HG03139 (cell line): Measurements from ENCODE around the gene WDR93.

Experiments used
- ATAC-seq: cut with Tn5 transposase; IDR thresholded peaks from one replicate; pipeline ENCODE4 v1.9.1; 2021; ENCODE audit not compliant: unreplicated experiment

WDR93 gene

DNA sequence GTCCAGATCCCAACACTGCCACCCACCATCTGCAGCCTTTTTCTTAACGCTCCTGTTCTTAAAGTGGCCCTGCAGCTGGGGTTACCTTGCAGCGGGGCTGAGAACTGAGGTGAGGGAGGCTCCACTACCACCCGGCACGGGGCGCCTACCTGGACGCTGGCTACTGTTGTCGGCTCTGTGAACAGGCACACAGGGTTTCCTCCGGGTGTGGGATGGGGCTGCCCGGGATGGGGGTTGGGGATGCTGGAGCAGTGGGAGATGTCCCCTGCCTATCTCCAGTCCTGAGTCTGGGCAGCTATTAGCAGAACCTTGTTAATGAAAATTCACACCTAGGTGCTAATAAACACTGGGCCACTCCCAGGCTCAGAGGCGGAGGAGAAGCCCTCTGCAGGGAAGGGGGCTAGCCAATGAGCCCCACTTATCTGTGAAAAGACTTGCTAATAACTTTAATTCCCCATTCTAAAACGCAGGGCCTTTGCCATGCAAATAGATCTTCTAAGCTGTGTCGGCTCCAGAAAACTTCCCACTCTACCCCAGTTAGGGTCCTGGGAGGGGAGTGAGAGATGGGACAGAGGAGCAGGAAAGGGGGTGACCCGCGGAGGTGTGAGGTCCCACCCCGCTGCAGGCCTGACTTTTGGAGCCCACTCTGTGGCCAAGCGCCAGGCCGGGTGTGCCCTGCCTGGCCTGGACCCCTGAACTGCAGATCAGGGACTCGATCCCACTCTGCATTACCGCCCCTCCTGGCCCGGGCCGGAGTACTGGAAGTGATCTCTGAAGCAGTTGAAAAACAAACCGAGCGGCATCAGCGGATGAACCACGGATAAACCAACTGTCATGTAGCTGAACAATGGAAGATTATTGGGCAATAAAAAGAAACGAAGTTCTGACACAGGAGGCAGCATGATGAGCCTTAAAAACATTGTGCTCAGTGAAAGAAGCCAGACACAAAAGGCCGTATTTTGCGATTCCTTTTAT lies 57.4 kb downstream of the WDR93 start:
- no peak for ATAC-seq

GRCh38 chr15:89749054-89749453 lies 58.4 kb downstream of the WDR93 start:
- no peak for ATAC-seq

DNA sequence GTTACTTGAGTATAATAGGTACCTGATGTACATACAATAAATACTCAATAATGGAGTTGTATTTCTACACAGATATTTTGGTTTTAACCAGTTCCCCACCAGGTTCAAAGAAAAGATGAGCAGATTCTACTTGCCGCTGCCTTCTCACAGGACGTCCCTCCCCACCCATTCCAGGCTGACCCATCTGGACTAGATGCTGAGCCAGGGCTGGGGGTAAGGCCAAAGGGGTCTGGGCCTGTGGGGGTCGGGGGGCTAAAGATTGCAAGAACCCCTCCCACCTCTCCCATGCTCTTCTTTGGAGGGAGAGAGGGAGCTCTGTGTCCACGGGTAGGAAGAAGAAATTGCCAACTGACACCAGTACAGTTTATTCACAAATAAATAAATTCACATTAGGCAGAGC lies 58.9 kb downstream of the WDR93 start:
- ATAC-seq, result no peak

DNA sequence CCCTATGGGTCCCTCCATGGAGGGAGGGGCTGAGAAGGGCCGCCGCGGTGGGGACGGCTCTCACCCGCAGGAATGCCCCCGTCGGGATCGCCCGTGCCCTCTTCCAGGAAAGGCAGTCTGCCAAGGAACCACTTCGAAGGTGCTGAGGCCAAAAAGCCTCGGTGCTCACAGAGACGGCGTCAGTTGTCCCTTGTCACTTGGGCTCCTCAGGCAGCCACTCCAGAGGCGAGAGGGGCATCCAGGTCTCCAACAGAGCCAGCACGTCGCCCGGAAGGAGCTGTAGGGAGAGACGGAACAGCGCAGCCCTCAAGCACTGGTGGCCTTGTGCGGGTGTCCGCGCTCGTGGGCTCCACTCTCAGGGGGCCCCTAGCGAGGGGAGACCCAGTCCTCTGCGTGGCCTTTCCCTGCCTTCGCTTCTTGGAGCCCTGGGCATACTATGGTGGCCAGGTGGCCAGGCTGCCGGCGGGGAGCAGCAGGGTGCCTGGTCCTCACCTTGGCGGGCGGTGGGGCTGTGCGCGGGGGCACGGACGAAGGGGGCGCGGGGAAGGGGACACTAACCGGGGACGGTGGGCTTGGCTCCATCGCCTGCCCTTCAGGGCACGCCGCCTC lies 59.4 kb downstream of the WDR93 start:
- no peak for ATAC-seq

DNA sequence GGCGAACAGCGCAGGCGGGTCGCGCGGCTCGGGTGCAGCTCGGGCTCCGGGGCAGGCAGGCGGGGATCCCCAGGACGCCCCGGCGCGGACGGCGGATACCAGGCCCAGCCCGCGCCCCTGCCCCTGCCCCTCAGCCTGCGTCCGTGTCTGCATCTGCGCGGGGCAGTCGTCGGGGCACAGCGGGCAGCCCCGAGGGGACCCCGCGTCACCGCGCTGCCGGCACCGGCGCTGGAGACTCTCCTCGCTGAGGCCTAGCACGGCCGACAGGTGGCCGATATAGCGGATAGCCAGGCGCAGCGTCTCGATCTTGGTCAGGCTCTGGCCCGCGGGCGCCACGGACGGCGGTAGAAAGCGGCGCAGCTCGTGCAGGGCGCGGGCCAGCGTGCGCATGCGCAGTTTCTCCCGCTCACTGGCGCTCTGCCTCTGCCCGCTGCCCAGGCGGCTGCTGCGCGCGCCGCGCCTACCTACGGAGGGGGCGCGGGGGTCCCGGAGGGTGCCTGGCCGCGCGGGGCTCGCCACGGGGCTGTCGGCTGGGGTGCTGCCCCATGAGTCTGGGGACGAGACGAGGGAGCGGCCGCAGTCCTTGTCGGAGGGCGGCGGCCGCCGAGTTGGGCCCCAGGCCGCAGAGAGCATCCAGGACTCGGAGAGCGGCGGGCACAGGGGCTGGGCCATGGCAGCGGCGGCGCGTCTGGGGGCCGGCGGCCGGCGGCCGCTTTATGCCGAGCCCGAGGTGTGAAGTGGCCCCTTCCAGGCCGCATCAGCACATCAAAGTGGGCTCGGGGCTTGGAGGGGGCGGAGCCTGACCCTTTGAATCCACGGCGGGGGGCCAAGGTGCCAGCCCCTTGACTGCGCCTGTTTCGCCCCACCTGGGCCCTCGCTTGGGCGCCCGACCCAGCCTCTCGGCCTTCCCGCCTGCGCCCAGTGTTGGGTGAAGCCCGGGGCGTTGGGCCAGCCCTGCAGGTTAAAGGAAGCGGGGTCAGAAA lies 60.2 kb downstream of the WDR93 start, which contains the start of gene MESP1:
Gene MESP1, minus strand, starts transcription at position 690 of the 983 bp plus-strand sequence. Its CDS starts 18 bp downstream, at position 672.
- ATAC-seq, result peak; percentile 94

GRCh38 chr15:89751748-89752147 lies 61.1 kb downstream of the WDR93 start:
- ATAC-seq, result no peak

DNA sequence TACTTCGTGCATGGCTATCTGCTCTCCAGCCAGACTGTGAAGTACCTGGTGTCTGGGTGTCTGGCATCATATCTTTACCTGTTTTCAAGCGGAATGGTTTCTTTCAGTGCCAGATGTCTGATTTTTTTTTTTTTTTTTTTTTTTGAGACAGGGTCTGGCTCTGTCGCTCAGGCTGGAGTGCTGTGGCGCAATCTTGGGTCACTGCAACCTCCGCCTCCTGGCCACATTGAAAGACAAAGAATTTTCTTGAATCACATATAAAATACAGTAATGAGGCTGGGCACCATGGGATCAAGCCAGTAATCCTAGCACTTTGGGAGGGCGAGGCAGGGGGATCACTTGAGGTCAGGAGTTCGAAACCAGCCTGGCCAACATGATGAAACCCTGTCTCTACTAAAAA lies 63.2 kb downstream of the WDR93 start:
- ATAC-seq, result no peak

DNA sequence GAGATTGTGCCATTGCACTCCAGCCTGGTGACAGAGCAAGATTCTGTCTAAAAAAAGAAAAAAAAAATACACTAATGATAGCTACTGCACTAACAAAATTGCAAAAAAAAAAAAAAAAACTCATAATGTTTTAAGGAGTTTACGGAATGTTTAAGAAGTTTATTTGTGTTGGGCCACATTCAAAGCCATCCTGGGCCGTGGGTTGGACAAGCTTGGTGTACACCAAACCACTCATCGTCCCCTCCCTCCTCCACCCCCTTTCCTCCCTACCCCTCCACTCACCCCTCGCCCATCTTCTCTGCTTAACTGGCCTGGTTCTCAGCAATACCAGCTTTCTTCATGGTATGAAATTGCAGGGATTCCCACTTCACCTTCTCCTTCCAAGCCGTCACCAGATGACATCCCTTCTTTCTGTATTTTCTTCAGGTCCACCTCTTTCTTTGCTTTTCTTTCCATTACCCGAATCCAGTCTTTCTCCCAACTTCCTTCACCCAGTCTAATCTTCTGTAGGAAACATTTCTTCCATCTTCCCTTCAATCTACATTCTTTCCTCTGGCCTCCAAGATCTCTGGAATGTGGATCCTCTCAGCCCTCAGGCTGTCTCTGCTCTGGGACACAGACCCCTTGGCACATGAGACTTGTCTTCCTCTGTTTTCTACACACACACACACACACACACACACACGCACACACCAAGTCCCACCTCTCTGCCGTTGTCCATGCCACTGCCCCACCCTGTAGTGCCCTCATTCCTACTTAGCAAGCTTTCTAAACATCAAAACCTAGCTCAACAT lies 63.9 kb downstream of the WDR93 start:
- ATAC-seq, result no peak

- no peak for ATAC-seq
These were observed 65.1 kb downstream of the WDR93 start for GRCh38 chr15:89755701-89756100.

- ATAC-seq, result no peak
These were observed 66.3 kb downstream of the WDR93 start for GRCh38 chr15:89756897-89757296.

GRCh38 chr15:89758283-89758682 lies 67.7 kb downstream of the WDR93 start:
- no peak for ATAC-seq

DNA sequence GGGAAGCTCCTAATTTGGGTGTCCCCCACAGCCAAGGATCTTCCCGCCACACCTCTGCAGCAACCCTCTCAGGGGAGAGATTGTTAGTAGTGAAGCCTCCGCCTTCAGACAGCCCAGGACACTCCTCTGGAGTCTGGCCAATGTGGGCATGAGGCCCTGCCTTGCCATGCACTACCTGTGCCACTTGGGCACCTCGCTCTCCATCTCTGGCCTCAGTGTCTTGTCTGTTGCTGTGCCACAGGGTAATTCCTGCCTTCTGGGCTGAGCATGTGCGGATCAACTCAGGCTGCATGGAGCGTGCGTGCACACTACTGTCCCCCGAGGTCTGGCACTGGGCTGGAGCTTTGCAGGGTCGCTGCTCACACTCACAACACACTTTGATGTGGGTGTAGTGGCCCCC lies 68.4 kb downstream of the WDR93 start:
- no peak for ATAC-seq

DNA sequence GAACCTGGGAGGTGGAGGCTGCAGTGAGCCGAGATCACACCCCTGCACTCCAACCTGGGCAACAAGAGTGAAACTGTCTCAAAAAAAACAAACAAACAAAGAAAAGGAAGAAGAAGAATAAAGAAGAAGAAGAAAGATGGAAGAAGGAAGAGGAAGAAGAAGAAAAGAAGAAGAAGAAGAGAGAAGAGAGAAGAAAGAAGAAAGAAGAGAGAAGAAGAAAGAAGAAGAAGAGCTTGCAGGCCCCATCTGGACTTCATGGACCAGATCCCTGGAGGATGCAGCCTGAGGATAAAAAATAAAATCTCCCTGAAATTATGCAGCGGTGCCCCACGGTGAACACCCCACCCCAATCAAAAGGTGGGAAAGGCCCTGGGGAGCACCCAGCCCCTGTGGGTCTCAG lies 69.2 kb downstream of the WDR93 start:
- no peak for ATAC-seq

GRCh38 chr15:89760303-89761008 lies 69.8 kb downstream of the WDR93 start:
- ATAC-seq, result no peak

DNA sequence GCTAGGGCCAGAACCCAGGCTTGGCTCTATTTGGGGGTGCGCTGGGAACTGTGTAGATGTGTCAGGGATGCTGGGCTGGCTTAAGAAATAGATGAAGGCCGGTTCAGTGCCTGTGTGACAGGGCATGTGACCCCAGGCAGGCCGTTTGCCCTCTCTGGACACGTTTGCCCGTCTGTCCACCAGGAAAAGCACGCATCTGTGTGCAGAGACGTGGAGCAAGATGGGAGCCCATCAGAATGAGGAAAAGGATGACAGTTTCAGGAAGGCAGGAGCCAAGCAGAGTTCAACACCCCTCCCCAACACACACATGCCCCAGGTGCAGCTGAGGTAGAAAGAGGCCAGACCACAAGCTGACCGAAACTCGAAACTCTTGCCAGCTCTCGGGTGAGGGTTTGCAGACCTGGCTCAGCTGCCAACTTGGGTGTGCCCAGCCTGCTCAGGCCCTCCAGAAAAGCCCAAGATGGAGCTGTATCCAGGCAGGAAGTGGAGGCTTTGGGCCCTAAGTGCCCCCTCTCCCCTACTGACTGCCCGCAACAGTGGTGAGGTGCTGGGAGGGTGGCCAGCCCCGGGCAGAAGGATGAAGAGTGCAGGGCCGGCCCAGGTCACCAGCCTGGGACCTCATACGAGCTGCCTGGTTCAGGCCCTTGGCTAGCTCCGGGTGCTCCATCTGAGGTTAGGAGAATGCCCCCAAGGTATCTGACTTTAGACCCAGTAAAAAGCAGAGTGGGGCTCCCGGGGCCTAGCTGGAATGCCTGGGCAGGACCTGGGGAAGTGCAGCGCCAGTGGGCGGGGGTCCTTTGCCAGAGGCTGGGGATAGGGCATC lies 70.6 kb downstream of the WDR93 start:
- no peak for ATAC-seq

GRCh38 chr15:89761929-89762328 lies 71.3 kb downstream of the WDR93 start:
- ATAC-seq, result no peak

DNA sequence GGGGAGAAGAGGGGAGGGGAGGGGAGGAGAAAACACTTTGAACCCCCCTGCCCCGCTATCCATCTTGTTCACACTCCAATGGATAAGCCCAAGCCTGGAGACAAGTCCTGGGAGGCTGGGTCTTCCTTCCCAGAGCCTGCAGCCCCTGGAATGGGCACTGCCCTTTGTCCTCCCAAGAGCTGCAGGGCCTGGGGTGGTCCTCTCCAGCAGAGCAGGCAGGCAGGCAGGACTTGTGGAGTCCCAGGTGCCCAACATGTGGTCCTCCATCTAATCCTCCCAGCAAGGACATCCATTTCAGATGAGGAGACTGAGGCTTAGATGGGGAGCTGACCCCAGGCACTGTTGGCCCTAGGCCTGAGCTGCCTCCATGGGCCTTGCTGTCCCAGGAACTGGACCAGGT lies 75.1 kb downstream of the WDR93 start:
- ATAC-seq, result no peak

GRCh38 chr15:89766357-89767311 lies 76.0 kb downstream of the WDR93 start:
- ATAC-seq, result no peak
